SK-N-SH (cell line): ENCODE measurements around the gene PPME1. TPM values are rescaled to one million over a fixed set of nuclear protein-coding genes. Genes with fewer than 3 reads are reported as not detected.

Experiments used
- CTCF ChIA-PET: fragments of 300-600, 350-600 bp; formaldehyde crosslinking; extraction: SDS; loops from one replicate; lab custom pipeline; 2021; lab: Yijun Ruan, JAX
- POLR2A ChIA-PET: fragments of 350-600 bp; sonication (Branson Sonifier 250); formaldehyde crosslinking; extraction: SDS; loops from one replicate; lab custom pipeline; 2020; ENCODE audit warnings: antibody characterized with exemption, inconsistent platforms; lab: Yijun Ruan, JAX
- DNase-seq: peaks from one replicate; pipeline ENCODE4 v3.0.0; 2012
- H2AFZ ChIP-seq: fragments of 200-600 bp; sonication (generic); 2 replicates; pipeline ENCODE4 v1.8.1; 2016; ENCODE audit warnings: antibody characterized with exemption, mild to moderate bottlenecking, low read depth
- H3F3A ChIP-seq: fragments of 200-600 bp; sonication (generic); replicated peaks from 2 replicates; pipeline ENCODE3; 2016; ENCODE audit warnings: antibody characterized with exemption, mild to moderate bottlenecking; ENCODE audit not compliant: insufficient read depth
- H3K27ac ChIP-seq, 2 experiments: fragments of 200-500 bp in 1 of 2; fragments of 200-600 bp in 1 of 2; sonication (Bioruptor generic) in 1 of 2; sonication (generic), shearing (Covaris generic) in 1 of 2; 2 replicates each; pipeline versions ENCODE4 v1.5.1 to v1.6.1; 2014 to 2016; ENCODE audit warnings: low read depth in 2 of 2, inconsistent platforms in 1 of 2, low read length in 1 of 2, mild to moderate bottlenecking in 1 of 2, mixed read lengths in 1 of 2
- H3K27me3 ChIP-seq: fragments of 200-600 bp; sonication (generic), shearing (Covaris generic); 2 replicates; pipeline ENCODE4 v1.6.1; 2016; ENCODE audit warnings: mixed run types; ENCODE audit not compliant: insufficient read depth
- H3K36me3 ChIP-seq, 2 experiments: fragments of 200-500 bp in 1 of 2; fragments of 200-600 bp in 1 of 2; sonication (Bioruptor generic) in 1 of 2; sonication (generic) in 1 of 2; replicated peaks in 1 of 2; 2 replicates each; pipeline versions ENCODE3 to v1.5.1; 2014 to 2016; ENCODE audit warnings: low read length in 1 of 2, mild to moderate bottlenecking in 1 of 2; ENCODE audit not compliant: insufficient read depth in 2 of 2, control insufficient read depth in 1 of 2
- H3K4me1 ChIP-seq, 2 experiments: fragments of 200-500 bp in 1 of 2; fragments of 200-600 bp in 1 of 2; sonication (Bioruptor generic) in 1 of 2; sonication (generic), shearing (Covaris generic) in 1 of 2; 2 replicates each; pipeline versions ENCODE4 v1.5.1 to v1.6.1; 2014 to 2016; ENCODE audit warnings: low read depth in 1 of 2, low read length in 1 of 2, mixed run types in 1 of 2; ENCODE audit not compliant: insufficient read depth in 2 of 2, control insufficient read depth in 1 of 2
- H3K4me2 ChIP-seq: fragments of 200-600 bp; sonication (generic), shearing (Covaris generic); 2 replicates; pipeline ENCODE4 v1.6.1; 2017; ENCODE audit warnings: mixed run types
- H3K4me3 ChIP-seq, 2 experiments: fragments of 200-500 bp in 1 of 2; fragments of 200-600 bp in 1 of 2; sonication (Bioruptor generic) in 1 of 2; sonication (generic), shearing (Covaris generic) in 1 of 2; 2 replicates each; pipeline versions ENCODE4 v1.5.1 to v1.8.1; 2014 to 2016; ENCODE audit warnings: low read depth in 2 of 2, inconsistent platforms in 1 of 2, low read length in 1 of 2, mild to moderate bottlenecking in 1 of 2, mixed read lengths in 1 of 2, moderate library complexity in 1 of 2
- H3K79me2 ChIP-seq: fragments of 200-600 bp; sonication (generic); 2 replicates; pipeline ENCODE4 v1.8.1; 2017; ENCODE audit warnings: mild to moderate bottlenecking; ENCODE audit not compliant: insufficient read depth
- H3K9ac ChIP-seq: fragments of 200-600 bp; sonication (generic); 2 replicates; pipeline ENCODE4 v1.6.1; 2017; ENCODE audit warnings: mixed run types
- H3K9me2 ChIP-seq: fragments of 200-600 bp; sonication (generic); 2 replicates; pipeline ENCODE4 v1.6.1; 2017; ENCODE audit warnings: mixed run types
- H3K9me3 ChIP-seq: fragments of 200-600 bp; sonication (generic); 2 replicates; pipeline ENCODE4 v1.6.1; 2017; ENCODE audit warnings: mixed run types, mild to moderate bottlenecking, moderate library complexity
- H4K20me1 ChIP-seq: fragments of 200-600 bp; sonication (generic); 2 replicates; pipeline ENCODE4 v1.6.1; 2017; ENCODE audit warnings: mild to moderate bottlenecking, mixed run types; ENCODE audit not compliant: insufficient read depth
- CTCF ChIP-seq: fragments of 200-600 bp; sonication (generic); IDR thresholded peaks from 2 replicates; pipeline ENCODE4 v1.6.1; 2017; ENCODE audit warnings: antibody characterized with exemption, mild to moderate bottlenecking, moderate library complexity
- FOSL2 ChIP-seq: IDR thresholded peaks from 2 replicates; pipeline ENCODE4 v1.4.0; 2012; ENCODE audit warnings: low read depth, mild to moderate bottlenecking, moderate library complexity, borderline replicate concordance
- GATA2 ChIP-seq: sonication (generic); formaldehyde crosslinking; IDR thresholded peaks from 2 replicates; pipeline ENCODE4 v1.5.0; 2020; ENCODE audit warnings: mild to moderate bottlenecking, missing genetic modification reagents
- IRF3 ChIP-seq: fragments of 150-350 bp; IDR thresholded peaks from 2 replicates; pipeline ENCODE4 v1.6.1; 2016; ENCODE audit warnings: mild to moderate bottlenecking, low read depth, low read length
- JUND ChIP-seq: IDR thresholded peaks from 2 replicates; pipeline ENCODE4 v1.4.0; 2012
- MAX ChIP-seq: IDR thresholded peaks from 2 replicates; pipeline ENCODE4 v1.4.0; 2012; ENCODE audit warnings: low read depth
- PBX3 ChIP-seq: IDR thresholded peaks from 2 replicates; pipeline ENCODE4; 2012
- POLR2AphosphoS5 ChIP-seq: IDR thresholded peaks from 2 replicates; pipeline ENCODE4 v1.6.1; 2012; ENCODE audit warnings: low read depth, low read length
- RCOR1 ChIP-seq: fragments of 150-350 bp; IDR thresholded peaks from 2 replicates; pipeline ENCODE4 v1.6.1; 2017; ENCODE audit warnings: antibody characterized with exemption, low read length
- SMC3 ChIP-seq: IDR thresholded peaks from 2 replicates; pipeline ENCODE4 v1.6.1; 2012; ENCODE audit warnings: low read depth, low read length, improper control_type of control experiment
- TCF12 ChIP-seq: IDR thresholded peaks from 2 replicates; pipeline ENCODE4 v1.4.0; 2012
- USF1 ChIP-seq: IDR thresholded peaks from 2 replicates; pipeline ENCODE4 v1.4.0; 2012; ENCODE audit warnings: low read depth, borderline replicate concordance
- USF2 ChIP-seq: fragments of 150-350 bp; IDR thresholded peaks from 2 replicates; pipeline ENCODE4 v1.6.1; 2017; ENCODE audit warnings: antibody characterized with exemption, low read length, low read depth, borderline replicate concordance
- WGBS: methylation state at CpG from one replicate; pipeline ENCODE4 v1.1.6; 2017; ENCODE audit warnings: low lambda C conversion rate; 5-methylcytosine and 5-hydroxymethylcytosine counted together
- polyA plus RNA-seq, 3 experiments: library from polyadenylated mRNA; depleted of rRNA; stranded (reverse); fragments of >200 nt; gene quantifications; 2 replicates each; pipeline ENCODE4 v1.2.3, GENCODE V29; 2012

Gene PPME1
- polyA plus RNA-seq, 1 of the 3 experiments (the other 2 are of a cell fraction) = 107 TPM

- WGBS = 69% methylated on average over 3 of the region's 3 CpGs
- Histone ChIP-seq H3K9me3 (no peaks in the 10 kb centered on the region), H3F3A (peaks cover 29% of the 10 kb centered on the region), H3K27ac (peak overlapping the region in 1 of 2 experiments; percentile 5; a peak in 1 of 4 replicates), H3K4me2 (no peak overlapping the region), H3K4me3 (no peak overlapping the region), H3K4me1 (peaks cover 11 to 29% of the 10 kb centered on the region in 2 experiments), H2AFZ (no peak overlapping the region), H3K27me3 (no peaks in the 10 kb centered on the region), H3K9ac (no peak overlapping the region), H4K20me1 (no peaks in the 10 kb centered on the region), H3K9me2 (no peaks in the 10 kb centered on the region), H3K79me2 (peaks cover 11% of the 10 kb centered on the region; the same call in 1 of the 2 replicates), H3K36me3 (peaks cover 0 to 9% of the 10 kb centered on the region in 2 experiments)
- no peak for TF ChIP-seq RCOR1
- peak; percentile 33; the same call in 1 of the 2 replicates for TF ChIP-seq JUND
- TF ChIP-seq PBX3 = peak; percentile 84
- peak; percentile 56; the same call in 1 of the 2 replicates for TF ChIP-seq FOSL2
- ChIA-PET CTCF (no interaction called here), POLR2A (no interaction called here)
- no peak for DNase-seq
These were observed 28.5 kb upstream of the PPME1 start for GRCh38 chr11:74142624-74143023.

GRCh38 chr11:74144592-74144991 is 26.5 kb upstream of the PPME1 start:
- no peak overlapping the region for H3K4me2 ChIP-seq
- H4K20me1 ChIP-seq = no peaks in the 10 kb centered on the region
- peaks cover 0 to 10% of the 10 kb centered on the region in 2 experiments for H3K36me3 ChIP-seq
- H3K27me3 ChIP-seq = no peaks in the 10 kb centered on the region
- peaks cover 16% of the 10 kb centered on the region for H3F3A ChIP-seq
- ChIA-PET POLR2A (no interaction called here), CTCF (interaction anchor here (1.2 to 1.5 kb wide), 2 partner anchors 9 to 181 kb away, joined by 3 to 5 read pairs; no protein-coding TSS in a partner anchor)
- H3K9ac ChIP-seq = no peak overlapping the region
- no peaks in the 10 kb centered on the region for H3K9me2 ChIP-seq
- no peak for DNase-seq
- H3K4me3 ChIP-seq = no peak overlapping the region
- no peak overlapping the region for H2AFZ ChIP-seq
- H3K79me2 ChIP-seq = peaks cover 14% of the 10 kb centered on the region; the same call in 1 of the 2 replicates
- H3K27ac ChIP-seq = no peak overlapping the region
- H3K4me1 ChIP-seq = peaks cover 5 to 15% of the 10 kb centered on the region in 2 experiments; a peak in 3 of 4 replicates
- WGBS = 99% methylated on average over 4 of the region's 4 CpGs
- no peak for TF ChIP-seq USF1
- TF ChIP-seq IRF3 = no peak
- TF ChIP-seq TCF12 = no peak
- no peak for TF ChIP-seq POLR2AphosphoS5
- TF ChIP-seq MAX = no peak
- TF ChIP-seq SMC3 = no peak
- TF ChIP-seq USF2 = no peak
- TF ChIP-seq FOSL2 = no peak
- no peak for TF ChIP-seq CTCF
- TF ChIP-seq GATA2 (CRISPR knock-in tag) = no peak
- H3K9me3 ChIP-seq = no peaks in the 10 kb centered on the region
